Thyroid gland (tissue), 4 donors: ENCODE measurements around the gene GBP6. TPM values are rescaled to one million over a fixed set of nuclear protein-coding genes. Genes with fewer than 3 reads are reported as not detected.
"Not testable (repeated sequence)": the region's sequence is repeated elsewhere in the genome, so short reads cannot be mapped to it uniquely, and the experiment has no call there.

Source experiments
- DNase-seq, 2 donors: peaks; one replicate each; pipeline ENCODE4 v3.0.0-alpha.2; 2019
- H3K27ac ChIP-seq, 3 donors: fragments of 200-600 bp; sonication (generic); 1 replicate in 2 of 3; 2 replicates in 1 of 3; pipeline ENCODE4 v1.5.1; 2016 to 2019; ENCODE audit warnings: mild to moderate bottlenecking in 1 of 3, moderate library complexity in 1 of 3
- H3K27me3 ChIP-seq: fragments of 200-600 bp; sonication (generic); one replicate; pipeline ENCODE4 v1.5.1; 2019
- H3K36me3 ChIP-seq, 2 donors: fragments of 200-600 bp; sonication (generic); one replicate each; pipeline ENCODE4 v1.5.1; 2016 to 2019
- H3K4me1 ChIP-seq, 2 donors: fragments of 200-600 bp; sonication (generic); one replicate each; pipeline ENCODE4 v1.5.1; 2017 to 2019
- H3K4me3 ChIP-seq, 3 donors: fragments of 200-600 bp; sonication (generic); replicated peaks in 1 of 3; 1 replicate in 2 of 3; 2 replicates in 1 of 3; pipeline ENCODE4 v1.5.1; 2016; ENCODE audit warnings: mild to moderate bottlenecking in 1 of 3
- H3K9me3 ChIP-seq: fragments of 200-600 bp; sonication (generic); one replicate; pipeline ENCODE4 v1.5.1; 2017
- CTCF ChIP-seq, 6 experiments: fragments of 200-600 bp in 3 of 6; fragments of 450-650 bp in 3 of 6; sonication (generic) in 3 of 6; IDR thresholded peaks; one replicate each; pipeline ENCODE4 v1.5.1; 2016 to 2019; ENCODE audit warnings: antibody characterized with exemption in 6 of 6, mild to moderate bottlenecking in 2 of 6, inconsistent platforms in 1 of 6, moderate library complexity in 1 of 6
- POLR2A ChIP-seq, 2 donors: fragments of 450-650 bp; IDR thresholded peaks; one replicate each; pipeline ENCODE4 v1.6.1; 2017; ENCODE audit warnings: antibody characterized with exemption in 2 of 2, mild to moderate bottlenecking in 2 of 2, moderate library complexity in 1 of 2
- WGBS, 2 donors: methylation state at CpG; one replicate each; pipeline ENCODE4 v1.1.5; 2017; 5-methylcytosine and 5-hydroxymethylcytosine counted together
- intact Hi-C: fragments of 100-400 bp; cut with DNase I; formaldehyde crosslinking; loops from one replicate; pipeline ENCODE4 v1.15.1; 2023
- total RNA-seq, 4 donors: library from RNA; depleted of rRNA; stranded (reverse); fragments of >200 nt; gene quantifications; one replicate each; pipeline ENCODE4 v1.2.3, GENCODE V29; 2016

GBP6 gene
- total RNA-seq, 4 donors from 2014 or later = 0.89 TPM; not detected in 3

GRCh38 chr1:89337903-89338302 lies 26.0 kb upstream of the GBP6 start:
- WGBS, 2 donors = 76 to 83% methylated on average over 4 of the region's 4 CpGs
- Histone ChIP-seq H3K9me3 (no peaks in the 10 kb centered on the region), H3K27me3 (no peaks in the 10 kb centered on the region), H3K4me3 (no peak overlapping the region), H3K4me1 (no peaks in the 10 kb centered on the region), H3K27ac (no peak overlapping the region), H3K36me3 (no peaks in the 10 kb centered on the region)
- intact Hi-C loops = no loop called here
- DNase-seq = no peak
- TF ChIP-seq CTCF (IDR thresholded peaks at IDR 0.05) (no peak), POLR2A (IDR thresholded peaks at IDR 0.05) (no peak)

GRCh38 chr1:89339039-89339438 lies 24.8 kb upstream of the GBP6 start:
- Histone ChIP-seq H3K4me1 (no peaks in the 10 kb centered on the region), H3K4me3 (no peak overlapping the region), H3K9me3 (no peaks in the 10 kb centered on the region), H3K27ac (no peak overlapping the region), H3K27me3 (no peaks in the 10 kb centered on the region), H3K36me3 (no peaks in the 10 kb centered on the region)
- TF ChIP-seq POLR2A (IDR thresholded peaks at IDR 0.05) (no peak), CTCF (IDR thresholded peaks at IDR 0.05) (no peak)
- intact Hi-C loops = no loop called here
- WGBS, 2 donors = 76 to 89% methylated on average over 4 of the region's 4 CpGs
- DNase-seq = no peak

- H3K36me3 ChIP-seq, intact Hi-C loops, H3K4me3 ChIP-seq, H3K9me3 ChIP-seq, H3K4me1 ChIP-seq, H3K27me3 ChIP-seq, H3K27ac ChIP-seq, DNase-seq: not testable (repeated sequence)
Measured at GRCh38 chr1:89345479-89345878, 18.4 kb upstream of the GBP6 start.

GRCh38 chr1:89347296-89347695 lies 16.6 kb upstream of the GBP6 start:
- H3K36me3 ChIP-seq = no peaks in the 10 kb centered on the region
- no peaks in the 10 kb centered on the region for H3K27me3 ChIP-seq
- 45 to 85% methylated on average over 2 of the region's 2 CpGs for WGBS, 2 donors
- no peak overlapping the region for H3K27ac ChIP-seq
- no peaks in the 10 kb centered on the region for H3K9me3 ChIP-seq
- H3K4me1 ChIP-seq = no peaks in the 10 kb centered on the region
- TF ChIP-seq POLR2A (IDR thresholded peaks at IDR 0.05) (no peak), CTCF (IDR thresholded peaks at IDR 0.05) (no peak)
- DNase-seq = no peak
- intact Hi-C loops = no loop called here
- no peak overlapping the region for H3K4me3 ChIP-seq

GRCh38 chr1:89350298-89350697 lies 13.6 kb upstream of the GBP6 start:
- Histone ChIP-seq H3K4me3 (no peak overlapping the region), H3K36me3 (no peaks in the 10 kb centered on the region), H3K4me1 (no peaks in the 10 kb centered on the region), H3K27me3 (no peaks in the 10 kb centered on the region), H3K9me3 (no peaks in the 10 kb centered on the region), H3K27ac (no peak overlapping the region)
- WGBS, 2 donors = 81 to 88% methylated on average over 2 of the region's 2 CpGs
- intact Hi-C loops = loop anchor here (10.0 kb wide), 1 partner anchor 105 kb away; no protein-coding TSS in a partner anchor
- no peak for DNase-seq
- TF ChIP-seq POLR2A (IDR thresholded peaks at IDR 0.05) = no peak
- TF ChIP-seq CTCF (IDR thresholded peaks at IDR 0.05) = no peak
